ENCODE results near the gene LEAP2. TPM values are rescaled to one million over a fixed set of nuclear protein-coding genes. Genes with fewer than 3 reads are reported as not detected.

Gene LEAP2
- total and polyA plus RNA-seq, 10 of the 15 experiments (the other 5 are each of a cell fraction or from before 2014, with no cell fraction given) = 1.9 to 8.8 (median 2.3) TPM

GRCh38 chr5:132870801-132871200 lies 2.7 kb upstream of the LEAP2 start (continued):
- TF ChIP-seq, protein P1, sequence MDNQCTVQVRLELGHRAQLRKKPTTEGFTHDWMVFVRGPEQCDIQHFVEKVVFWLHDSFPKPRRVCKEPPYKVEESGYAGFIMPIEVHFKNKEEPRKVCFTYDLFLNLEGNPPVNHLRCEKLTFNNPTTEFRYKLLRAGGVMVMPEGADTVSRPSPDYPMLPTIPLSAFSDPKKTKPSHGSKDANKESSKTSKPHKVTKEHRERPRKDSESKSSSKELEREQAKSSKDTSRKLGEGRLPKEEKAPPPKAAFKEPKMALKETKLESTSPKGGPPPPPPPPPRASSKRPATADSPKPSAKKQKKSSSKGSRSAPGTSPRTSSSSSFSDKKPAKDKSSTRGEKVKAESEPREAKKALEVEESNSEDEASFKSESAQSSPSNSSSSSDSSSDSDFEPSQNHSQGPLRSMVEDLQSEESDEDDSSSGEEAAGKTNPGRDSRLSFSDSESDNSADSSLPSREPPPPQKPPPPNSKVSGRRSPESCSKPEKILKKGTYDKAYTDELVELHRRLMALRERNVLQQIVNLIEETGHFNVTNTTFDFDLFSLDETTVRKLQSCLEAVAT (IDR thresholded peaks at IDR 0.05) = no peak
- TF ChIP-seq, protein P2, sequence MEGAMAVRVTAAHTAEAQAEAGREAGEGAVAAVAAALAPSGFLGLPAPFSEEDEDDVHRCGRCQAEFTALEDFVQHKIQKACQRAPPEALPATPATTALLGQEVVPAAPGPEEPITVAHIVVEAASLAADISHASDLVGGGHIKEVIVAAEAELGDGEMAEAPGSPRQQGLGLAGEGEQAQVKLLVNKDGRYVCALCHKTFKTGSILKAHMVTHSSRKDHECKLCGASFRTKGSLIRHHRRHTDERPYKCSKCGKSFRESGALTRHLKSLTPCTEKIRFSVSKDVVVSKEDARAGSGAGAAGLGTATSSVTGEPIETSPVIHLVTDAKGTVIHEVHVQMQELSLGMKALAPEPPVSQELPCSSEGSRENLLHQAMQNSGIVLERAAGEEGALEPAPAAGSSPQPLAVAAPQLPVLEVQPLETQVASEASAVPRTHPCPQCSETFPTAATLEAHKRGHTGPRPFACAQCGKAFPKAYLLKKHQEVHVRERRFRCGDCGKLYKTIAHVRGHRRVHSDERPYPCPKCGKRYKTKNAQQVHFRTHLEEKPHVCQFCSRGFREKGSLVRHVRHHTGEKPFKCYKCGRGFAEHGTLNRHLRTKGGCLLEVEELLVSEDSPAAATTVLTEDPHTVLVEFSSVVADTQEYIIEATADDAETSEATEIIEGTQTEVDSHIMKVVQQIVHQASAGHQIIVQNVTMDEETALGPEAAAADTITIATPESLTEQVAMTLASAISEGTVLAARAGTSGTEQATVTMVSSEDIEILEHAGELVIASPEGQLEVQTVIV (IDR thresholded peaks at IDR 0.05; ENCODE audit: borderline replicate concordance, partially characterized antibody) = no peak
- no peak for TF ChIP-seq CBFB (IDR thresholded peaks at IDR 0.05; ENCODE audit: low read depth)
- TF ChIP-seq YBX1 (IDR thresholded peaks at IDR 0.05) = no peak
- TF ChIP-seq, protein P3, sequence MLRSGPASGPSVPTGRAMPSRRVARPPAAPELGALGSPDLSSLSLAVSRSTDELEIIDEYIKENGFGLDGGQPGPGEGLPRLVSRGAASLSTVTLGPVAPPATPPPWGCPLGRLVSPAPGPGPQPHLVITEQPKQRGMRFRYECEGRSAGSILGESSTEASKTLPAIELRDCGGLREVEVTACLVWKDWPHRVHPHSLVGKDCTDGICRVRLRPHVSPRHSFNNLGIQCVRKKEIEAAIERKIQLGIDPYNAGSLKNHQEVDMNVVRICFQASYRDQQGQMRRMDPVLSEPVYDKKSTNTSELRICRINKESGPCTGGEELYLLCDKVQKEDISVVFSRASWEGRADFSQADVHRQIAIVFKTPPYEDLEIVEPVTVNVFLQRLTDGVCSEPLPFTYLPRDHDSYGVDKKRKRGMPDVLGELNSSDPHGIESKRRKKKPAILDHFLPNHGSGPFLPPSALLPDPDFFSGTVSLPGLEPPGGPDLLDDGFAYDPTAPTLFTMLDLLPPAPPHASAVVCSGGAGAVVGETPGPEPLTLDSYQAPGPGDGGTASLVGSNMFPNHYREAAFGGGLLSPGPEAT (IDR thresholded peaks at IDR 0.05; ENCODE audit: low read depth) = no peak
- no peak for TF ChIP-seq IKZF1 (conservative IDR thresholded peaks at IDR 0.05)

Measured in GM12878 (cell line).